Endothelial cell of umbilical vein (primary cell): Measurements from ENCODE around the gene CCND3. TPM values are rescaled to one million over a fixed set of nuclear protein-coding genes. Genes with fewer than 3 reads are reported as not detected.

Experiments
- BruUV-seq: library from RNA; stranded (reverse); fragments of 400-500 nt; replicated peaks from 2 replicates; lab custom pipeline; 2021; lab: Mats Ljungman, UMichigan
- CTCF ChIA-PET: fragments of 300-600, 350-600 bp; sonication (Branson Sonifier 250); formaldehyde crosslinking; loops from one replicate; lab custom pipeline; 2021; ENCODE audit warnings: antibody characterized with exemption, inconsistent platforms; lab: Charles Lee
- POLR2A ChIA-PET: fragments of 300-600, 350-600 bp; sonication (Branson Sonifier 250); formaldehyde crosslinking; loops from one replicate; lab custom pipeline; 2021; ENCODE audit warnings: antibody characterized with exemption, inconsistent platforms; lab: Charles Lee
- DNase-seq: peaks from one replicate; pipeline ENCODE4 v3.0.0-alpha.2; 2011; ENCODE audit warnings: low read depth, low spot score
- FAIRE-seq: peaks from 2 replicates; lab custom pipeline; 2011; peaks lifted over from hg19 to GRCh38; lab: Jason Lieb, UNC
- H2AFZ ChIP-seq: 2 replicates; pipeline ENCODE4 v1.6.0; 2012; ENCODE audit warnings: low read depth, low read length, control low read depth, inconsistent platforms
- H3K27ac ChIP-seq: 2 replicates; pipeline ENCODE4 v1.5.1; 2011; ENCODE audit warnings: low read depth, mild to moderate bottlenecking, control low read depth, low read length, moderate library complexity; ENCODE audit not compliant: insufficient read depth
- H3K27me3 ChIP-seq, 2 experiments: 2 replicates each; pipeline versions ENCODE4 v1.6.0 to v1.6.1; 2011; ENCODE audit warnings: low read length in 2 of 2, mixed read lengths in 1 of 2; ENCODE audit not compliant: control insufficient read depth in 2 of 2, insufficient read depth in 2 of 2
- H3K36me3 ChIP-seq, 2 experiments: 2 replicates in 1 of 2; 3 replicates in 1 of 2; pipeline ENCODE4 v1.5.1; 2011; ENCODE audit warnings: low read length in 2 of 2, mild to moderate bottlenecking in 1 of 2, moderate library complexity in 1 of 2; ENCODE audit not compliant: control insufficient read depth in 2 of 2, insufficient read depth in 2 of 2; ENCODE audit errors: extremely low read depth in 1 of 2
- H3K4me1 ChIP-seq: 3 replicates; pipeline ENCODE4 v1.5.1; 2011; ENCODE audit warnings: mild to moderate bottlenecking, low read length; ENCODE audit not compliant: control insufficient read depth, insufficient read depth; ENCODE audit errors: extremely low read depth
- H3K4me2 ChIP-seq: 2 replicates; pipeline ENCODE4 v1.6.1; 2011; ENCODE audit warnings: low read length, control low read depth, mixed read lengths; ENCODE audit not compliant: insufficient read depth
- H3K4me3 ChIP-seq, 3 experiments: fragments of 200-600 bp in 1 of 3; sonication (generic), shearing (Covaris generic) in 1 of 3; replicated peaks in 1 of 3; 2 replicates each; pipeline ENCODE4 v1.5.1; 2011 to 2016; ENCODE audit warnings: control low read depth in 3 of 3, low read length in 3 of 3, mild to moderate bottlenecking in 2 of 3, inconsistent platforms in 1 of 3, low read depth in 1 of 3, moderate library complexity in 1 of 3; ENCODE audit not compliant: insufficient read depth in 1 of 3
- H3K79me2 ChIP-seq: 2 replicates; pipeline ENCODE4 v1.6.0; 2012; ENCODE audit warnings: low read length, inconsistent platforms; ENCODE audit not compliant: control insufficient read depth, insufficient read depth
- H3K9ac ChIP-seq: replicated peaks from 2 replicates; pipeline ENCODE3; 2011; ENCODE audit warnings: low read length, control low read depth; ENCODE audit not compliant: insufficient read depth; ENCODE audit errors: extremely low read depth
- H3K9me1 ChIP-seq: replicated peaks from 3 replicates; pipeline ENCODE4 v1.6.0; 2011; ENCODE audit warnings: mild to moderate bottlenecking, low read length; ENCODE audit not compliant: control insufficient read depth, insufficient read depth; ENCODE audit errors: extremely low read depth
- H3K9me3 ChIP-seq: replicated peaks from 2 replicates; pipeline ENCODE4 v1.5.1; 2012; ENCODE audit warnings: low read length, inconsistent platforms; ENCODE audit not compliant: control insufficient read depth, insufficient read depth
- H4K20me1 ChIP-seq: replicated peaks from 2 replicates; pipeline ENCODE3; 2011; ENCODE audit warnings: mild to moderate bottlenecking, low read length; ENCODE audit not compliant: control insufficient read depth, insufficient read depth; ENCODE audit errors: extremely low read depth
- EZH2 ChIP-seq: IDR thresholded peaks from 2 replicates; pipeline ENCODE4 v1.6.1; 2012; ENCODE audit warnings: borderline replicate concordance, low read depth, mild to moderate bottlenecking, moderate library complexity, low read length, inconsistent platforms; ENCODE audit not compliant: severe bottlenecking
- FOS ChIP-seq: IDR thresholded peaks from 2 replicates; pipeline ENCODE4 v1.6.1; 2011; ENCODE audit warnings: mild to moderate bottlenecking, low read length, moderate library complexity, borderline replicate concordance; ENCODE audit not compliant: insufficient read depth
- GATA2 ChIP-seq: IDR thresholded peaks from 2 replicates; pipeline ENCODE4 v1.7.0; 2011; ENCODE audit warnings: low read depth, mild to moderate bottlenecking, moderate library complexity, mixed read lengths, low read length; ENCODE audit not compliant: insufficient read length, insufficient read depth
- JUN ChIP-seq: IDR thresholded peaks from 2 replicates; pipeline ENCODE4 v1.6.1; 2011; ENCODE audit warnings: borderline replicate concordance, low read depth; ENCODE audit not compliant: insufficient read length, insufficient read depth
- MYC ChIP-seq: IDR thresholded peaks from one replicate; pipeline ENCODE4 v1.6.1; 2011; ENCODE audit warnings: mild to moderate bottlenecking, low read depth, low read length
- POLR2A ChIP-seq: IDR thresholded peaks from 2 replicates; pipeline ENCODE4 v1.6.1; 2012; ENCODE audit warnings: low read depth, mild to moderate bottlenecking, control low read depth, low read length
- POLR2AphosphoS5 ChIP-seq: IDR thresholded peaks from 2 replicates; pipeline ENCODE4 v1.6.1; 2012; ENCODE audit warnings: low read depth, mild to moderate bottlenecking, control low read depth, low read length, moderate library complexity; ENCODE audit not compliant: insufficient read depth
- dilution Hi-C: fragments of 300-500 bp; cut with MboI; formaldehyde crosslinking; loops from one replicate; pipeline ENCODE4 v1.15.0; 2019; ENCODE audit warnings: low sequenced_read_pairs; ENCODE audit not compliant: extremely low pct_ligation_motif_present
- intact Hi-C: fragments of 100-400 bp; cut with micrococcal nuclease; formaldehyde crosslinking; loops from one replicate; pipeline ENCODE4 v1.10.0; 2022
- polyA plus RNA-seq, 4 experiments: library from polyadenylated mRNA; depleted of rRNA in 3 of 4; stranded (reverse) in 3 of 4; unstranded in 1 of 4; fragments of >200 nt; gene quantifications; 2 replicates each; pipeline versions ENCODE4 v1.2.1 to v1.2.3, GENCODE V29; 2011 to 2012; ENCODE audit warnings: missing spikeins in 1 of 4
- total RNA-seq: library from RNA; stranded (reverse); gene quantifications from 2 replicates; pipeline ENCODE4 v1.2.3, GENCODE V29; 2021
- TF ChIP-seq, protein P1 (sequence below), 2 donors: IDR thresholded peaks; 1 replicate in 1 of 2; 2 replicates in 1 of 2; pipeline ENCODE4 v1.5.1; 2011; ENCODE audit warnings: low read length in 2 of 2, mild to moderate bottlenecking in 2 of 2, moderate library complexity in 2 of 2, control low read depth in 1 of 2, inconsistent platforms in 1 of 2, low read depth in 1 of 2; ENCODE audit not compliant: insufficient read depth in 1 of 2; ENCODE audit errors: extremely low read depth in 1 of 2

CCND3 gene
- total and polyA plus RNA-seq, 2 donors (not counting 3 experiments of a cell fraction or from before 2014, with no cell fraction given), result 87.5 to 98.7 TPM

DNA sequence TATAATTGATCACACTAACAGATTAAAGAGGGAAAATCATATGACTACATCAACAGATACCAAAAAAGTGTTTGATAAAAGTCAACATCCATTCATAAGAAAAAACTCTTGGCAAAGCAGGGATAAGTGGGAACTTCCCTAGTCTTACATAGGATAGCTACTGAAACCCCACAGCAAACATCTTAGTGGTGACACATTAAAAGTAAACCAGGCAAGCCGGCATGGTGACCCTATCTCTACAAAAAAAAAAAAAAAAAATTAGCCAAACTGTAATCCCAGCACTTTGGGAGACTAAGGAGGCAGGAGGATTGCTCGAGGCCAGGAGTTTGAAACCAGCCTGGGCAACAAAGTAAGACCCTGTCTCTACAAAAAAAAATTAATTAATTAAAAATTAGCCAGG is 13.8 kb upstream of the CCND3 start:
- Histone ChIP-seq H3K9me1 (no peaks in the 10 kb centered on the region), H3K4me3 (no peak overlapping the region), H3K27me3 (no peaks in the 10 kb centered on the region), H2AFZ (no peak overlapping the region), H4K20me1 (no peaks in the 10 kb centered on the region), H3K79me2 (no peaks in the 10 kb centered on the region), H3K4me2 (no peak overlapping the region), H3K4me1 (no peaks in the 10 kb centered on the region), H3K9ac (no peak overlapping the region), H3K9me3 (no peaks in the 10 kb centered on the region), H3K27ac (no peak overlapping the region), H3K36me3 (no peaks in the 10 kb centered on the region)
- BruUV-seq, result no TSS peak
- TF ChIP-seq, protein P1, sequence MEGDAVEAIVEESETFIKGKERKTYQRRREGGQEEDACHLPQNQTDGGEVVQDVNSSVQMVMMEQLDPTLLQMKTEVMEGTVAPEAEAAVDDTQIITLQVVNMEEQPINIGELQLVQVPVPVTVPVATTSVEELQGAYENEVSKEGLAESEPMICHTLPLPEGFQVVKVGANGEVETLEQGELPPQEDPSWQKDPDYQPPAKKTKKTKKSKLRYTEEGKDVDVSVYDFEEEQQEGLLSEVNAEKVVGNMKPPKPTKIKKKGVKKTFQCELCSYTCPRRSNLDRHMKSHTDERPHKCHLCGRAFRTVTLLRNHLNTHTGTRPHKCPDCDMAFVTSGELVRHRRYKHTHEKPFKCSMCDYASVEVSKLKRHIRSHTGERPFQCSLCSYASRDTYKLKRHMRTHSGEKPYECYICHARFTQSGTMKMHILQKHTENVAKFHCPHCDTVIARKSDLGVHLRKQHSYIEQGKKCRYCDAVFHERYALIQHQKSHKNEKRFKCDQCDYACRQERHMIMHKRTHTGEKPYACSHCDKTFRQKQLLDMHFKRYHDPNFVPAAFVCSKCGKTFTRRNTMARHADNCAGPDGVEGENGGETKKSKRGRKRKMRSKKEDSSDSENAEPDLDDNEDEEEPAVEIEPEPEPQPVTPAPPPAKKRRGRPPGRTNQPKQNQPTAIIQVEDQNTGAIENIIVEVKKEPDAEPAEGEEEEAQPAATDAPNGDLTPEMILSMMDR (IDR thresholded peaks at IDR 0.05; ENCODE audit: extremely low read depth in 1 of 2, insufficient read depth in 1 of 2, low read depth in 1 of 2, low read length in 2 of 2), result no peak
- TF ChIP-seq GATA2 (no peak), JUN (no peak), FOS (no peak), MYC (no peak), EZH2 (no peak), POLR2A (no peak), POLR2AphosphoS5 (no peak)
- ChIA-PET POLR2A (no interaction called here), CTCF (no interaction called here)
- FAIRE-seq, result no peak
- DNase-seq, result no peak
- intact Hi-C loops (no loop called here), dilution Hi-C loops (no loop called here)
